Measurements from ENCODE around the gene RTF2. TPM values are rescaled to one million over a fixed set of nuclear protein-coding genes. Genes with fewer than 3 reads are reported as not detected.

Gene RTF2
- polyA plus RNA-seq, 2 of the 4 experiments (the other 2 are of a cell fraction) = 102 to 115 TPM

GRCh38 chr20:56458206-56458821, 10.1 kb upstream of the RTF2 start (continued):
- TF ChIP-seq ELK1 (IDR thresholded peaks at IDR 0.05; ENCODE audit: low read depth, low read length) (no peak), NPAS2 (CRISPR knock-in tag; IDR thresholded peaks at IDR 0.05; ENCODE audit: borderline replicate concordance) (no peak), KDM5A (IDR thresholded peaks at IDR 0.05) (no peak), HEYL (CRISPR knock-in tag; IDR thresholded peaks at IDR 0.05) (no peak), HOXB5 (CRISPR knock-in tag; IDR thresholded peaks at IDR 0.05) (no peak), BHLHE40 (IDR thresholded peaks at IDR 0.05; ENCODE audit: low read depth, low read length) (no peak)

- H3K4me2 ChIP-seq = no peak overlapping the region
- ATAC-seq = no peak
- CTCF ChIA-PET = no interaction called here
- H3K27ac ChIP-seq = no peak overlapping the region
- POLR2A ChIA-PET = no interaction called here
- no peak for DNase-seq (ENCODE audit: low read depth in 1 of 2, low spot score in 1 of 2)
- no peaks in the 10 kb centered on the region for H3K9me3 ChIP-seq
- TF ChIP-seq ZC3H11A (IDR thresholded peaks at IDR 0.05) (no peak), HEYL (CRISPR knock-in tag; IDR thresholded peaks at IDR 0.05) (no peak), JUNB (IDR thresholded peaks at IDR 0.05) (no peak), CHD2 (IDR thresholded peaks at IDR 0.05; ENCODE audit: low read length, partially characterized antibody) (no peak), TFCP2L1 (CRISPR knock-in tag; IDR thresholded peaks at IDR 0.05) (no peak), HDAC2 (IDR thresholded peaks at IDR 0.05) (no peak), HOXB13 (CRISPR knock-in tag; IDR thresholded peaks at IDR 0.05; ENCODE audit: low read depth) (no peak), ZNF302 (CRISPR knock-in tag; IDR thresholded peaks at IDR 0.05) (no peak), BHLHE40 (IDR thresholded peaks at IDR 0.05; ENCODE audit: low read depth, low read length) (no peak), RFX5 (IDR thresholded peaks at IDR 0.05) (no peak), SMC3 (IDR thresholded peaks at IDR 0.05) (no peak), CEBPB (IDR thresholded peaks at IDR 0.05) (no peak), SREBF2 (IDR thresholded peaks at IDR 0.05) (no peak), REST (IDR thresholded peaks at IDR 0.05) (no peak), HES2 (IDR thresholded peaks at IDR 0.05) (no peak), MAX (IDR thresholded peaks at IDR 0.05) (no peak), ESRRA (IDR thresholded peaks at IDR 0.05; ENCODE audit: borderline replicate concordance, low read length) (no peak), PHF8 (IDR thresholded peaks at IDR 0.05; ENCODE audit: borderline replicate concordance, low read depth) (no peak), USF2 (IDR thresholded peaks at IDR 0.05) (no peak), NPAS2 (CRISPR knock-in tag; IDR thresholded peaks at IDR 0.05; ENCODE audit: borderline replicate concordance) (no peak)
- no peak overlapping the region for H3K4me3 ChIP-seq
- FAIRE-seq = no peak
- WGBS (ENCODE audit: missing lambda C conversion rate) = 12% methylated on average over 3 of the region's 3 CpGs
- no peaks in the 10 kb centered on the region for H3K4me1 ChIP-seq
Observed at GRCh38 chr20:56460459-56460858, 8.0 kb upstream of the RTF2 start.

Data from A549 (cell line).